CD4-positive, CD25-positive, alpha-beta regulatory T cell (primary cell): ENCODE measurements around the gene STARD10. TPM values are rescaled to one million over a fixed set of nuclear protein-coding genes. Genes with fewer than 3 reads are reported as not detected.

Source experiments
- ATAC-seq, 2 donors: fragments of 150-1000 bp; cut with Tn5 transposase; one replicate each; pipeline ENCODE4 v1.10.0; 2021; ENCODE audit warnings: low read depth in 2 of 2, moderate number of reproducible peaks in 2 of 2, moderate library complexity in 1 of 2
- DNase-seq, 3 donors: peaks; one replicate each; pipeline versions ENCODE4 v3.0.0 to v3.0.0-alpha.2; 2012 to 2022; ENCODE audit warnings: mixed read lengths in 1 of 3
- H3K27ac ChIP-seq: one replicate; pipeline ENCODE4 v1.7.0; 2013; ENCODE audit warnings: mild to moderate bottlenecking, low read length; ENCODE audit not compliant: insufficient read depth, poor library complexity, severe bottlenecking
- H3K27me3 ChIP-seq: one replicate; pipeline ENCODE4 v1.7.0; 2013; ENCODE audit warnings: low read length; ENCODE audit not compliant: control insufficient read depth, insufficient read depth
- H3K36me3 ChIP-seq: one replicate; pipeline ENCODE4 v1.7.0; 2013; ENCODE audit warnings: mild to moderate bottlenecking, low read length, moderate library complexity; ENCODE audit not compliant: control insufficient read depth, insufficient read depth
- H3K4me1 ChIP-seq: 2 replicates; pipeline ENCODE4 v1.7.0; 2013; ENCODE audit warnings: mild to moderate bottlenecking, low read length; ENCODE audit not compliant: insufficient read depth, control insufficient read depth, poor library complexity, severe bottlenecking
- H3K4me3 ChIP-seq: one replicate; pipeline ENCODE4 v1.7.0; 2013; ENCODE audit warnings: low read depth, mild to moderate bottlenecking, low read length, moderate library complexity
- H3K9me3 ChIP-seq, 2 experiments: 1 replicate in 1 of 2; 2 replicates in 1 of 2; pipeline ENCODE4 v1.7.0; 2013; ENCODE audit warnings: low read length in 2 of 2, mild to moderate bottlenecking in 1 of 2, moderate library complexity in 1 of 2; ENCODE audit not compliant: control insufficient read depth in 2 of 2
- H3K27ac Mint-ChIP-seq, 3 donors: one replicate each; pipeline ENCODE4 v1.8.0; 2020 to 2022; ENCODE audit warnings: mild to moderate bottlenecking in 3 of 3, mixed read lengths in 3 of 3, moderate library complexity in 2 of 3
- H3K27me3 Mint-ChIP-seq: one replicate; pipeline ENCODE4 v1.8.0; 2022; ENCODE audit warnings: mild to moderate bottlenecking, mixed read lengths
- H3K36me3 Mint-ChIP-seq: one replicate; pipeline ENCODE4 v1.8.0; 2020; ENCODE audit warnings: mixed read lengths
- H3K4me1 Mint-ChIP-seq, 4 donors: one replicate each; pipeline ENCODE4 v1.8.0; 2020 to 2022; ENCODE audit warnings: mixed read lengths in 4 of 4, mild to moderate bottlenecking in 1 of 4
- H3K4me3 Mint-ChIP-seq, 4 donors: one replicate each; pipeline ENCODE4 v1.8.0; 2020 to 2022; ENCODE audit warnings: mild to moderate bottlenecking in 4 of 4, mixed read lengths in 4 of 4, moderate library complexity in 3 of 4
- H3K9me3 Mint-ChIP-seq, 7 donors: one replicate each; pipeline ENCODE4 v1.8.0; 2020 to 2022; ENCODE audit warnings: mixed read lengths in 7 of 7, mild to moderate bottlenecking in 3 of 7, moderate library complexity in 2 of 7
- polyA plus RNA-seq, 4 donors: library from polyadenylated mRNA; unstranded; fragments of 300-500 nt; fragmentation: Illumina TruSeq; gene quantifications; one replicate each; pipeline ENCODE4 v1.2.3, GENCODE V29; 2021
- total RNA-seq: library from RNA; stranded (reverse); gene quantifications from one replicate; pipeline ENCODE4 v1.2.3, GENCODE V29; 2022

Gene STARD10
- total and polyA plus RNA-seq, 5 donors from 2014 or later = 11.2 to 16.8 (median 13.9) TPM

- no peaks in the 10 kb centered on the region for H3K27me3 Mint-ChIP-seq
- Histone ChIP-seq H3K36me3 (no peaks in the 10 kb centered on the region), H3K4me3 (no peak overlapping the region), H3K27ac (peak overlapping the region; percentile 49), H3K27me3 (no peaks in the 10 kb centered on the region), H3K4me1 (peaks cover 78% of the 10 kb centered on the region), H3K9me3 (no peaks in the 10 kb centered on the region)
- DNase-seq = no peak
- no peaks in the 10 kb centered on the region for H3K9me3 Mint-ChIP-seq
- peak overlapping the region in 3 of 4 donors; percentile 32 to 75 (median 46) for H3K4me3 Mint-ChIP-seq
- H3K27ac Mint-ChIP-seq = peak overlapping the region; percentile 95 to 99 (median 99)
- peaks cover 8% of the 10 kb centered on the region for H3K36me3 Mint-ChIP-seq
- no peak for ATAC-seq
- peaks cover 5 to 89% (median 64%) of the 10 kb centered on the region in 4 donors for H3K4me1 Mint-ChIP-seq
These were observed 53.1 kb downstream of the STARD10 start for GRCh38 chr11:72740562-72741428.

GRCh38 chr11:72740060-72740424 lies 53.8 kb downstream of the STARD10 start:
- H3K4me3 ChIP-seq = peak overlapping the region; percentile 35
- DNase-seq (peak in 1 of 3 donors; percentile 24), ATAC-seq (no peak)
- Mint-ChIP-seq H3K27me3 (no peaks in the 10 kb centered on the region), H3K27ac (peak overlapping the region; percentile 95 to 99 (median 99)), H3K4me3 (peak overlapping the region in 3 of 4 donors; percentile 20 to 30 (median 28)), H3K36me3 (peaks cover 8% of the 10 kb centered on the region), H3K4me1 (peaks cover 5 to 91% (median 64%) of the 10 kb centered on the region in 4 donors), H3K9me3 (no peaks in the 10 kb centered on the region)
- no peaks in the 10 kb centered on the region for H3K9me3 ChIP-seq
- no peaks in the 10 kb centered on the region for H3K27me3 ChIP-seq
- H3K4me1 ChIP-seq = peaks cover 80% of the 10 kb centered on the region
- H3K27ac ChIP-seq = peak overlapping the region; percentile 49
- H3K36me3 ChIP-seq = no peaks in the 10 kb centered on the region

GRCh38 chr11:72739240-72740059 lies 54.4 kb downstream of the STARD10 start:
- peaks cover 77% of the 10 kb centered on the region for H3K4me1 ChIP-seq
- Mint-ChIP-seq H3K9me3 (no peaks in the 10 kb centered on the region), H3K4me1 (peaks cover 5 to 86% (median 63%) of the 10 kb centered on the region in 4 donors), H3K27me3 (no peaks in the 10 kb centered on the region), H3K36me3 (peaks cover 8% of the 10 kb centered on the region), H3K4me3 (peak overlapping the region in 2 of 4 donors; percentile 49 to 79), H3K27ac (peak overlapping the region; percentile 95 to 99 (median 99))
- ATAC-seq = no peak
- no peak overlapping the region for H3K4me3 ChIP-seq
- H3K9me3 ChIP-seq = no peaks in the 10 kb centered on the region
- peak overlapping the region; percentile 80 for H3K27ac ChIP-seq
- H3K27me3 ChIP-seq = no peaks in the 10 kb centered on the region
- no peak for DNase-seq
- no peaks in the 10 kb centered on the region for H3K36me3 ChIP-seq

- peak overlapping the region in 3 of 4 donors; percentile 20 to 79 (median 33) for H3K4me3 Mint-ChIP-seq
- no peak for DNase-seq
- H3K27me3 Mint-ChIP-seq = no peaks in the 10 kb centered on the region
These were observed 55.4 kb downstream of the STARD10 start for GRCh38 chr11:72738199-72739141.

DNA sequence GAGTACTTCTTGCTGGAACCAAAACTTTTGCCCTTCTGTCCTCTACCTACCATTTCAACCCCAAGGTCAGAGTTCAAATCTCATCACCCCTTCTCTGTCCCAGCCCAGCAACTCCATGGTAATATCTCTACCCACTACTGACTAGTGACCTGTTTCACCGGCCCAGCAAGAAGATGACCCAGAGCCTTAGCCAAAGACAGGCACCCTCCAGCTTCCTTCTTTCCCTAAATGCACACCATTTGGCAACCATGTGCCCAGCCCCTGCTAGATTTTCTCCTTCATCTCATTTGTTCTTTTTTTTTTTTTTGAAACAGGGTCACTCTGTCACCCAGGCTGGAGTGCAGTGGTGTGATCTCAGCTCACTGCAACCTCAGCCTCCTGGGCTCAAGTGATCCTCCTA lies 56.5 kb downstream of the STARD10 start:
- DNase-seq (no peak), ATAC-seq (no peak)
- Histone ChIP-seq H3K4me1 (peaks cover 65% of the 10 kb centered on the region), H3K9me3 (no peaks in the 10 kb centered on the region), H3K27ac (peak overlapping the region; percentile 80), H3K4me3 (no peak overlapping the region), H3K27me3 (no peaks in the 10 kb centered on the region), H3K36me3 (no peaks in the 10 kb centered on the region)
- Mint-ChIP-seq H3K36me3 (peaks cover 8% of the 10 kb centered on the region), H3K27ac (peak overlapping the region; percentile 98 to 99 (median 99)), H3K27me3 (no peaks in the 10 kb centered on the region), H3K4me3 (peak overlapping the region; percentile 20 to 85 (median 81)), H3K9me3 (no peaks in the 10 kb centered on the region), H3K4me1 (peaks cover 5 to 69% (median 51%) of the 10 kb centered on the region in 4 donors)

More at GRCh38 chr11:72738199-72739141, 55.4 kb downstream of the STARD10 start:
- Mint-ChIP-seq H3K4me1 (peaks cover 5 to 76% (median 56%) of the 10 kb centered on the region in 4 donors), H3K27ac (peak overlapping the region; percentile 98 to 99 (median 99)), H3K36me3 (peaks cover 8% of the 10 kb centered on the region), H3K9me3 (no peaks in the 10 kb centered on the region)
- no peak overlapping the region for H3K4me3 ChIP-seq
- H3K9me3 ChIP-seq = no peaks in the 10 kb centered on the region
- H3K4me1 ChIP-seq = peaks cover 71% of the 10 kb centered on the region
- H3K27ac ChIP-seq = peak overlapping the region; percentile 80
- no peaks in the 10 kb centered on the region for H3K27me3 ChIP-seq
- no peaks in the 10 kb centered on the region for H3K36me3 ChIP-seq
- no peak for ATAC-seq

DNA sequence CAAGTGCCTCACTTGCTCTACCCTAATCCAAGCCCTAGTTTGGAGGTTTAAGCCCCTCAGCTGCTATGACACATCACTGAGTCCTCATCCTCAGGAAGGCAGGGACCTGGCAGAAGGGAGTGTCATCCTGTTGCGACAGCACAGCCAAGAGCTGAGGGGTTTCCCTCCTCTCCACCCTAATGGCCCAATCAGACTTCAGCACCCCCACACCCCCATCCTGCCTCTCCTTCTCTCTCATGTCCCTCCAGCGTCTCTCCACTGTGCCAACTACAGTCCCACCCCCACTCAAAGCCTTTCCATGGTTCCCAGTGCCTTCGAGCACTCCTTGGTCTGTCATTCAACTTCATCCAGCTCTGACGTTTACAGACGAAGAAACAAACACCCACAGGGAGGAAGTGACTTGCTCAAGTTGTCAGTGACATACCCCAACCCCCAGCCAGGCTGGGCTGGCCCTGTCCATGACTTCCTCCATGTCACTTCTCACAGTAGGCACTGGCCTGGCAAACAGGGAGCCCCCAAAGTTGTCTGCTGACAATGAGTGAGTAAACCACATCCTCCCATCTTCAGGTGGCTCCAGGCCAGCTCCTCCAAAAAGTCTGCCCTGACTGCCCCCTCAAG lies 57.3 kb downstream of the STARD10 start:
- H3K27ac ChIP-seq = peak overlapping the region; percentile 80
- Mint-ChIP-seq H3K4me1 (peaks cover 5 to 61% (median 46%) of the 10 kb centered on the region in 4 donors), H3K27ac (peak overlapping the region; percentile 98 to 99 (median 99)), H3K9me3 (peaks cover 0 to 1% (median 0%) of the 10 kb centered on the region in 7 donors), H3K4me3 (peak overlapping the region; percentile 34 to 85 (median 78)), H3K27me3 (no peaks in the 10 kb centered on the region), H3K36me3 (peaks cover 9% of the 10 kb centered on the region)
- H3K4me1 ChIP-seq = peaks cover 57% of the 10 kb centered on the region
- peaks cover under 1% of the 10 kb centered on the region for H3K36me3 ChIP-seq
- H3K4me3 ChIP-seq = peak overlapping the region; percentile 19
- DNase-seq (peak; percentile 39 to 90 (median 76)), ATAC-seq (peak; percentile 84 to 90)
- H3K9me3 ChIP-seq = no peaks in the 10 kb centered on the region
- no peaks in the 10 kb centered on the region for H3K27me3 ChIP-seq
